GM19023 (cell line): ENCODE measurements around the gene CPTP.

Source experiments
- ATAC-seq: cut with Tn5 transposase; IDR thresholded peaks from one replicate; pipeline ENCODE4 v1.9.1; 2021; ENCODE audit warnings: mild to moderate bottlenecking, moderate library complexity; ENCODE audit not compliant: unreplicated experiment

Gene CPTP

DNA sequence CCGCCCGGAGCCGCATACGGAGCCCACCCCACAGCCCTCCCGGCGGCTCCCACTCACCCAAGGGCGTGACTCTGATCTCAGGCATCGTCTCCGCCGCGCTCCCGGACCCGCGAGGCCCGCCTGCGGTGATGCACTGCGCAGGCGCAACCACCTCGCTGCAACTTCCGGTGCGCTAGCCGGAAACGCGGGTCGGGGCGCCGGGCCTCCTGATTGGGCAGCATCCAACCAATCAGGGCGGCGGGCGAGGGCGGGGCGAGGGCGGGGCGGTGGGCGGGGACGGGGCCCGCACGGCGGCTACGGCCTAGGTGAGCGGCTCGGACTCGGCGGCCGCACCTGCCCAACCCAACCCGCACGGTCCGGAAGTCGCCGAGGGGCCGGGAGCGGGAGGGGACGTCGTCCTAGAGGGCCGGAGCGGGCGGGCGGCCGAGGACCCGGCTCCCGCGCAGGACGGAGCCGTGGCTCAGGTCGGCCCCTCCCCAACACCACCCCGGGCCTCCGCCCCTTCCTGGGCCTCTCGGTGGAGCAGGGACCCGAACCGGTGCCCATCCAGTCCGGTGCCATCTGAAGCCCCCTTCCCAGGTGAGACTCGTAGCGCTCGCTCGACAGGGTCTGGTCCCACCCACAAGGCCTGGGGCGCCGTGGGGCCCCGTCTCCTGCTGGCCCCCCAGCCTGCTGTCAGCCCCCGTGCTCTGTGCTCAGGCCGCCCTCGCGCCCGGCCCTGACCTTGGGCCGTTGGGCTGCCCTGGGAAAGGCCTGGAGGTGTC lies at the start of gene CPTP, which contains the start of gene INTS11:
Gene CPTP (plus strand): TSS at position 279 of the 764 bp plus-strand sequence. CDS start 2,109 bp downstream, outside the sequence.
Gene INTS11 (minus strand): TSS at position 137 of the 764 bp plus-strand sequence. CDS start 52 bp downstream, at position 85.
- peak; percentile 71 for ATAC-seq

DNA sequence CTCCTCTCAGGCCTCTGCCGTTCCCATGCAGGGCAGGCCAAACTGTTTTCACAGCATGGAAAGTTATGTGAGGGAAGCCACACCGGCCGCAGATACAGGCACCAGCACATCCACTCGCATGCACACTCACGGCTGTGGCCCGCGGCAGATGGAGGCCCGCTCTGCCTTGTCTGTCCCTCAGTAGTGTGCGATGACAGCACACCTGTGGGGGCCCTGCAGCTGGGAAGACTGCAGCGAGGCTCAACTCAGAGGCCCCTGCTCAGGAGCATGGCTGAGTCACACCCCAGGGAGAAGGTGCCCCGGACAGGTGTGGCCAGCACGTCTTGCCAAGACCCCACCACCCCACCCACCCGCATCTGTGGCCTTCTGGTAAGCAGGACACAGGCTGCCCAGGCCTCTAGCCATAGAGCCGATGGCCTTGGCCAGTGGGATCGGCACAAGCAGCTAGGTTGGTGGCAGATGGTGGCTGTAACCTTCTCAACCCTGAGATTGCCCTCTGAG lies 49.6 kb upstream of the CPTP start:
- ATAC-seq, result no peak

DNA sequence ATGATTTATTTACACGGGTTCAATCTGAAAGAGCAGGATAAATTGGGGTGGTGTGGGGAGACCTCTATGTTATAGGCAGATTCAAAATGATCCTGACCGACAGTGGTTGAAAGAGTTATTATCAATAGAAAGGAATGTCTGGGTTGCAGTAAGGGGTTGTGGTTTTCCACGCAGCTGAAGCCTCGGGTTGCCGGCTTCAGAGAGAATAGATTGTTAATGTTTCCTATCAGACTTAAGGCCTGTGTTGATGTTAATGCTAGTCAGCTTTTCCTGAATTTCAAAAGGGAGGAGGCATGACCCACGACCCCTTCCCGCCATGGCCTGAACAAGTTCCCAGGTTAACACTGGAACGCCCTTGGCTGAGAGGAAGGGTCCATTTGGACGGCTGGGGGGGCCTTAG lies 48.8 kb upstream of the CPTP start:
- ATAC-seq, result no peak

DNA sequence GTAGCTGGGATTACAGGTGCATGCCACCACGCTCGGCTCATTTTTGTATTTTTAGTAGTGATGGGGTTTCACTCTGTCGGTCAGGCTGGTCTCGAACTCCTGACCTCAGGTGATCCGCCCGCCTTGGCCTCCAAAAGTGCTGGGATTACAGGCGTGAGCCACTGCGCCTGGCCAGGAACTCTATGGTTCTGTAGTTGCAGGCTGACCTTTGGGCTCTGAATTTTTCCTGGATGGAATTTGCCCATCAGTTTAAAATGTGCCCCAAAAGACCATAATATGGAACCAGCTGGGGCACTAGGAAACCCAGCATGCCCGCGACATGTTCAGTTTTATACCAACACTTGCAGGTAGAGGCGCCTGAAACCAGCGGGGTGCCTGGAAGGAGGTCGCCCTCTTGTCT lies 46.0 kb upstream of the CPTP start:
- ATAC-seq, result no peak

DNA sequence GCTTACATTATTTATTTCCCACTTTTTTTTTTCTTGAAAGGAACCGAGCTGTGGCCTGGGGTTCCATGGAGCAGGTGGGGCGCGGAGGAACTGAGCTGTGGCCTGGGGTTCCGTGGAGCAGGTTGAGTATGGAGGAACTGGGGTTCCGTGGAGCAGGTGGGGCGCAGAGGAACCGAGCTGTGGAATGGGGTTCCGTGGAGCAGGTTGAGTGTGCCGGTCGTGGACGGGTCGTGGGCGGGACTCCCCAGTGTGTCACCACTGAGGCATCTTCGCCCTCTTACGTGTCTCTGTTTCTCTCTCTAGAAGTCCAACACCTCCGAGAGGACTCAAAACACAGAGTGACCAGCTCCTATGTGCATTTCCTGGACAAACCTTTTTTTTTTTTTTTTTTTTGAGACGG lies 45.6 kb upstream of the CPTP start:
- no peak for ATAC-seq

DNA sequence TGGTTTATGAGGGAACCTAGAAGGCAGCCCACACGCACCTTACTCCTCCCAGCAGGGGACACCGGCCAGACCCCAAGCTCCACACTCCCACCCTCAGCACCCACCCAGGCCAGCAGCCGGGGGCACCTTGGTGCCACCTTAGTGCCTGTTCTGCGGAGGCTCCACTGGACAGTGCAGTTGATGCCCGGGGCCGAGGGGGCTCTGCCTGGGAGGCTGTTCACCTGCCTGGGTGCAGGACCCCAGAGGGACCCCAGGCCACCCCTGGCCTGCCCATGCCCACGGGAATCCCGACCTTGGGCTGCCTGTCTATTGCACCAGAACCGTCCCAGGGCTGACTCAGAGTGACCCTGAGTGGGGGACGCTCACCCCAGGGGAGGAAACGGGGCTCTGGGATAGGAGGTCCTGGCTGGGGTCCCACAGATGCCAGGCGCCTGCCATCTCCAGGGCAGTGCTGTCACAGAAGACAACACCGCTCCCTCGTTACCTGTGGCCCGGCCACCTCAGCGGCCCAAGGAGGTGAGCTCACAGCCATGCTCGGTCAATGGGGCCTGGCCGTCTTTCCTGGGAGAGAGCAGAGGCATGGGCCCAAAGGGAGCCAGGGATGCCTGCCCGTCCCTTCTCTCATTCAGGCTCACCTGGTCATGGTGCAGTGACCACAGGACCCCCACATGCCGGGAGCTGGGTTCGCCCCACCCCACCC lies 43.7 kb upstream of the CPTP start:
- no peak for ATAC-seq

DNA sequence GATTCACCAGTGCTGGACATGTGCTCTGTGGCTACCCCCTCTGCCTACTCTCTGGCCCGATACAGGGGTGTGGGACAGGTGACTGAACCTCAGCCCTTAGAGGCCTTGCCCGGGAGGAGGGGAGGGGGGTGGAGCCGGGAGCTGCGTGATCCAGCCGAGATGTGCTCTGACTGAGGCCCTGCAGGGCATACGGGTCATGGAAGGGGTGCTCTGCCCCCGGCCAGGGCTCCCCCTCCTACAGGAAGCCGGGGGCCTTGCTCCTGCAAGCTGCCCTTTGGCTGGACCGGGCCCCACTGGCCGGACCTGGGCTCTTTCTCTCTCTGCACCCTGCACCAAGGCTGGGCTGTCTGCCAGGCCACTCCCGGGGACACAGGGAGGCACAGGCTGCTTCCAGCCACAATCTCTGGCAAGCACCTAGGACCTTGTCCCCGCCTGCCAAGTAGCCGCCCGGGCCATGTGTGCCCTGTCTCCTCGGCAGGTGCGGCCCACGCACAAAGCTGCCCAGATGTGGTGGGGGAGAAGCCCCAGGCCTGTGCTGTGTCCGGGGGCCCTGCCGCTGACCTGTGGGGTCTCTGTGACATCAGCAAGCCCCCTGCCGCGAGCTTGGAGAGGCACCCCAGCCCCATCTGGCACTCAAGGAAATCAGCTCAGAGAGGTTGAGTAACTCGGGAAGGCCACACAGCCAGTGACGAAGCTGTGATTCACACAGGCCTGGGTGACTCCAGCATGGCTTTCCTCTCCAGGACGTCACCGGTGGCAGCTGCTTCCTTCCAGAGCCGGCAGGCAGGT lies 42.9 kb upstream of the CPTP start:
- ATAC-seq, result no peak

DNA sequence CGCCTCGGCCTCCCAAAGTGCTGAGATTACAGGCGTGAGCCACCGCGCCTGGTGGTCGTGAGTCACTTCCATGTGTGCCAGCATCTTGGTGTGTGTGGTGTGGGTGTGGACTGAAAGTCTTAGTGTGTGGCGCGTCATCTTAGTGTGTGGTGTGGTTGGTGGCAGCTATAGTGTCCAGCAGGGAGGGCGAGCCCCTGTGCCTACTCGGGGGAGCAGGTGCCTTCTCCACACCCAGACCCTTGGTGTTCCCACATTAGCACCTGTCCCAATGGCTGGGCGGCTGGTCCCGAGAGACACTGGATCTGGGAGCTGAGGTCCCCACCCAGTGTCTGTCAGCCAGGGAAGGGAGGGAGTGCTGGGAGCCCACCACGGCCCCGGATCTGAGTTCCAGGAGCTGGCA lies 41.6 kb upstream of the CPTP start:
- ATAC-seq, result no peak

DNA sequence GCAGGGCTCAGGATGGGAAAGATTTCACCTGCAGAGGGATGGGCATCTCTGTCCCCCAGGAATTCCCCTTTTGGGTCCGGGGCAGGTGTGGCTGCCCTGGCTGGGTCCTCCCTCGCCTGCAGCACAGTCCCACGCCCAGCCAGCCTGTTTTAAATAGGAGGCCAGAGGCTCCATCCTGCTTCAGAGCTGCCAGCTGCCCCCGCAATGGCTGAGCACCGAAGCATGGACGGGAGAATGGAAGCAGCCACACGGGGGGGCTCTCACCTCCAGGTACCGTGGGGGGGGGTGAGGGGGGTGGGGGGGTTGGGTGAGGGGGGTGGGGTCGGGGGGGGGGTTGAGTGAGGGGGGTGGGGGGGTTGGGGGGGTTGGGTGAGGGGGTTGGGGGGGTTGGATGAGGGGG lies 40.8 kb upstream of the CPTP start:
- ATAC-seq, result no peak

DNA sequence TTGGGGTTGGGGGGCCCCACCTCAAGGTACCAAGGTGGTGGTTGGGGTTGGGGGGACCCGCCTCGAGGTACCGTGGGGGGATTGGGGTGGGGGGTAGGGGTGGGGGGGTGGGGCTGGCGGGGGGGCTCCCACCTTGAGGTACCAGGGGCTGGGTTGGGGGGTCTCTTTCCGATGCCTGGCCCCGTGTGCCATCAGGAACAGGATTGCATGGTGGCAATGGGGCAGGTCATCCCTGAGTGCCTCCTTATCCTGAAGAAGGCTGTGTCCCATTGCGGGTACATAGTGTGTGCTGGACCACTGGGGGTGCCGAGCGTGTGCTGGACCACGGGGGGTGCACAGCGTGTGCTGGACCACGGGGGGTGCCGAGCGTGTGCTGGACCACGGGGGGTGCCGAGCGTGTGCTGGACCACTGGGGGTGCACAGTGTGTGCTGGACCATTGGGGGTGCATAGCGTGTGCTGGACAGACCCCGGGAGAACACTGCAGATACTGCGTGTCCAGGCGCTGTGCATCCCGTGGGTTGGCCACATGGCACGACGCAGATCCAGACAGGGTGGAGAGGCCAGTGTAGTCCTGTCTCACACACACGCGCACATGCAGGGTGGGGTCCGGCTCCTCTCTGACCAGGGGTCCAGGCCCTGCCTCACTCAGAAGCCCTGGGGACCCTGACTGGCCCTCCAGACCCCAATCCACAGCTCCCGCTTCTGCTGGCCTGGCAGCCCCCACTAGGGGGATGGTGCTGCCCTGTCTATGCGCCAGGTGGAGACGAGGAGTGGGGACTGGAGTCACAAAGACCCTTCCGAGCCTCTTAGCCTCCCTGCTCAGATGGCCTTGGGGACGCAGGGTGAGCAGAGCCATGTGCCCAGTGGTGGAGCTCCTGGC lies 40.1 kb upstream of the CPTP start:
- ATAC-seq, result no peak

DNA sequence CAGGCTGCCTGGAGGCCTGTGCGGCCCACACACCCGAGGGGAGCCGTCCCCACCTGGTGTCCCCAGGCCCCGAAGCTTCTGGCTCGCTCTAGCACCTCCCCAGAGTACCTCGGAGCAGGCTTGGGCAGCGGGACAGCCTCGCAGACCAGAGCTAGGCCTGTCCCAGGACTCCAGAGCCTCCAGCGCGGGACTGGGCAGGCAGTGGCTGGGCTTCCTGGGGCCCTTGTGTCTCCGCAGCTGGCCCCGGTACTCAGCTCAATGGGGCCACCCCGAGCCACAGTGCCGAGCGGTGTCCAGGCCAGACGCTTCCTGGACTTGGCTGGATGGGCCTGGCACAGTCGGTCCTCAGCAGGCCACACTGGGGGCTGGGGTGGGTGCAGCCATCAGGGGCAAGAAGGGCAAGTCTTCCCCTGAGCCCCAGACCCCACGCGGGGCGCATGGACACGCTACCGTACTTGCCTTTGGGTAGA lies 39.5 kb upstream of the CPTP start:
- ATAC-seq, result no peak

DNA sequence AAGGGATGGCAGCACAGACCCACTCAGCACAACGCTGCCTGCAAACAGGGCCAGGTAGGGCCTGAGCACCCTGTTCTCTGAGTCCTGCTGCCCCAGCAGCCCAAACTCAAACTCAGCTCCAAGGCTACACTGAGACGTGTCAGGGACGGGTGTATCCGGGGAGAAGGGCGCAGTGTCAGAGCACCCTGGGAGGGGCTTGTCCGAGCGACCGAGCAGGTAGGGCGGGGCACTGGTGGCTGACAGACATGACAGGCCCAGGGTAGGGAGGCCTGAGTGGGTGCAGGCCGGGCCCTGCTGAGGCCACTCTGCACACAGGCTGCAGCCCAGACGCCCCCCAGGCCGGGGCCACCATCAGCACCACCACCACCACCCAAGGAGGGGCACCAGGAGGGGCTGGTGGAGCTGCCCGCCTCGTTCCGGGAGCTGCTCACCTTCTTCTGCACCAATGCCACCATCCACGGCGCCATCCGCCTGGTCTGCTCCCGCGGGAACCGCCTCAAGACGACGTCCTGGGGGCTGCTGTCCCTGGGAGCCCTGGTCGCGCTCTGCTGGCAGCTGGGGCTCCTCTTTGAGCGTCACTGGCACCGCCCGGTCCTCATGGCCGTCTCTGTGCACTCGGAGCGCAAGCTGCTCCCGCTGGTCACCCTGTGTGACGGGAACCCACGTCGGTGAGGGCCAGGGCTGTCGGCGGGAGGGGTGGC lies 38.8 kb upstream of the CPTP start:
- ATAC-seq, result no peak

DNA sequence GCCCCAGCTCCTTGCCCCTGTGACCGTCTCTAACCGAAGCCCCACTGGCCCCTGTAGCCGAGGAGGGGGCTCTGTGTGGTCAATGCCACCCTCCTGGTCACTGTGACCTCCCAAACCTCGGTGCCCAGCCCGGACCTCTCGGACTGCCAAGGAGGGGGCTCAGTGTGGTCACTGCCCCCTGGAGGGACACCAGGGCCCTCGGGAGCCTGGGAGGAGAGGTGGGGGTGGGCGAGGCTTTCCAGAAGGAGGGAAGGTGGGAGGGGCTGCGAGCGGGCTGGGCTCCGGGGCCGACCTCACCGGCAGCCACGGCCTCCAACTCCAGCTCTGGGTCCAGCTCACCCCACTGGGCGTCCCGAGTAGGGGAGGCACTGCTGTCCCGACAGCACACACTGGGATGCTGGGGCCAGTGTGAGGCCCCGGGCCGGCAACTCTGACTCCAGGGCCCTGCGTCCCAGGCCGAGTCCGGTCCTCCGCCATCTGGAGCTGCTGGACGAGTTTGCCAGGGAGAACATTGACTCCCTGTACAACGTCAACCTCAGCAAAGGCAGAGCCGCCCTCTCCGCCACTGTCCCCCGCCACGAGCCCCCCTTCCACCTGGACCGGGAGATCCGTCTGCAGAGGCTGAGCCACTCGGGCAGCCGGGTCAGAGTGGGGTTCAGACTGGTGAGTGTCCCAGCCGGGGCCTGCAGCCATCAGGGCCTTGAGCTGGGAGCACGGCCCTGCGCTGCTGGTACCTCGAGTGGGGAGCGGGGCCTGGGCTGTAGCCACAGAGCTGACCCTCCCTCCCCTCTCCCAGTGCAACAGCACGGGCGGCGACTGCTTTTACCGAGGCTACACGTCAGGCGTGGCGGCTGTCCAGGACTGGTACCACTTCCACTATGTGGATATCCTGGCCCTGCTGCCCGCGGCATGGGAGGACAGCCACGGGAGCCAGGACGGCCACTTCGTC lies 38.0 kb upstream of the CPTP start:
- no peak for ATAC-seq

DNA sequence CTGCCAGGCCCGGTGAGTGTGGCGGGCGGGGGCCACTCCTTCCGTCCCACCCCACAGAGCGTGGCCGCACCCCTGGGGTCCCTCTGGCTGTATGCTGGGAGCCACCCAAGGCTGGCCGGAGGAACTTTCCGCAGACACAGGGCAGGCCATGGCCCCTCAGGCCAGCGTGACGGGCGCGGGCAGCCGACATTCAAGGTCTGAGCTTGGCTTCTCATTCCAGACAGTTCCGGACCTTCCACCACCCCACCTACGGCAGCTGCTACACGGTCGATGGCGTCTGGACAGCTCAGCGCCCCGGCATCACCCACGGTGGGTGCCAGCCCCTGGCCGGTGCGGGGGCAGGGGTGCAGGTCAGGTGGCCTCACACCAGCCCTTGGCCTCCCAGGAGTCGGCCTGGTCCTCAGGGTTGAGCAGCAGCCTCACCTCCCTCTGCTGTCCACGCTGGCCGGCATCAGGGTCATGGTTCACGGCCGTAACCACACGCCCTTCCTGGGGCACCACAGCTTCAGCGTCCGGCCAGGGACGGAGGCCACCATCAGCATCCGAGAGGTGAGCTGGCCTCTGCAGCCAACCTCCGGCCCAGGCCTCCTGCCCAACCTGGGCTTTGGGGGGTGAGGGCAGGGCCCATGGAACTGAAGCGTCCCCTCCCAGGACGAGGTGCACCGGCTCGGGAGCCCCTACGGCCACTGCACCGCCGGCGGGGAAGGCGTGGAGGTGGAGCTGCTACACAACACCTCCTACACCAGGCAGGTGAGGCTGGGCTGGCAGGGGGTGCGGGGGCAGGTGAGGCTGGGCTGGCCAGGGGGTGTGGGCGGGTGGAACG lies 37.1 kb upstream of the CPTP start:
- ATAC-seq, result no peak

DNA sequence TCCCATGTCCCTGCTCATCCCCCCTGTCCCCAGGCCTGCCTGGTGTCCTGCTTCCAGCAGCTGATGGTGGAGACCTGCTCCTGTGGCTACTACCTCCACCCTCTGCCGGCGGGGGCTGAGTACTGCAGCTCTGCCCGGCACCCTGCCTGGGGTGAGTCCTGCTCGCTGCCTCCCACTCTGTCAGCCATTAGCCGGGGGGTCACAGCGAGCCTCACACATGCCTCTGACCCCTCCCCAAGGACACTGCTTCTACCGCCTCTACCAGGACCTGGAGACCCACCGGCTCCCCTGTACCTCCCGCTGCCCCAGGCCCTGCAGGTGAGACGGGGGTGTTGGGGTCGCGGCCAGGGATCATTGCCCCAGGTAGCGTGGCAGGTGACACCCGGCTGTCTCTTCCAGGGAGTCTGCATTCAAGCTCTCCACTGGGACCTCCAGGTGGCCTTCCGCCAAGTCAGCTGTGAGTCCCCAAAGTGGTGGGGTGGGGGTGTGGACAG lies 34.3 kb upstream of the CPTP start:
- no peak for ATAC-seq

DNA sequence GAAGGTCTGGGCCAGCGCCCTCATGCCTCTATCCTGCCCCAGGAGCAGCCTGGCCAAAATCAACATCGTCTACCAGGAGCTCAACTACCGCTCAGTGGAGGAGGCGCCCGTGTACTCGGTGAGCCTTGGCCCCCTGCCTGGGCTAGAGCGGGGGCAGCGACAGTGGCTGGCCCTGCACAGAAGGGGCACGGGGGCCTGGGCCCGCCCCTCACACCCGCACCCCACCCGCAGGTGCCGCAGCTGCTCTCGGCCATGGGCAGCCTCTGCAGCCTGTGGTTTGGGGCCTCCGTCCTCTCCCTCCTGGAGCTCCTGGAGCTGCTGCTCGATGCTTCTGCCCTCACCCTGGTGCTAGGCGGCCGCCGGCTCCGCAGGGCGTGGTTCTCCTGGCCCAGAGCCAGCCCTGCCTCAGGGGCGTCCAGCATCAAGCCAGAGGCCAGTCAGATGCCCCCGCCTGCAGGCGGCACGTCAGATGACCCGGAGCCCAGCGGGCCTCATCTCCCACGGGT lies 33.5 kb upstream of the CPTP start:
- no peak for ATAC-seq
